Activated CD4-positive, alpha-beta T cell treated with anti-CD3 and anti-CD28 coated beads, Interleukin-2, amount 50 U/mL, for 16 hours (primary cell): Measurements from ENCODE around the gene SYK.
A peak's percentile ranks its signal among the peaks of the same experiment; 100 is the strongest.

Source experiments
- DNase-seq: peaks from one replicate; pipeline ENCODE4 v3.0.0-alpha.2; 2020

Gene SYK

GRCh38 chr9:90854637-90855175 lies 53.1 kb downstream of the SYK start:
- no peak for DNase-seq

DNA sequence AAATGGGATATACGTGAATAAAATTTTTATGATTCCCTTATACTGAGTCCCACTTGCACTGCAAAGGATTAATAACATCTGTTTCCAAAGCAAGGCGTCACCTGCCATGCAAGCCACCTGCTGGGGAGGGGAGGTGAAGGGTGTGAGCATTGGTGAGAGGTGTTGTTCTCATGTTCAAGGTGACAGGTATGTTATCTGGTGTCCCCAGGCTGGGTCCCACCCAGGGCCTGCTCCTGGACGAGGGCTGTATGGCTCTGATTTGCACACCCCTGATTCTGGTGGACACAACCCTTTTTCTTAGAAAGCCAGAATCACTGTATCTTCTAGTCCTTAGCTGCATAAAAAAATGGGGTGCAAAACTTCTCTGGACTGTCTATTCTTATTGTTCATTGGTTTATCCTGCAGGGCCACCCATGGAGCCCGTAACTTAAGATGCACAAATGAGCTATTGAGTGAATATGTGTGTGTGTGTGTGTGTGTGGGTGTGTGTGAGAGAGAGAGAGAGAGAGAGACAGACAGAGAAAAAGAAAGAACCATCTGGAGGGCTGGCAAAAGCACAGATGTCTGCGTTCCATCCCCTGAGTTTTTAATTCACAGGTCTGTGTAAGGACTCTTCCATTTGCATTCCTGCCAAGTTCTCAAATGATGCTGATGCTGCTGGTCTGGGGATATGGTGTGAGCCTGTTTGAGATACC lies 53.7 kb downstream of the SYK start:
- DNase-seq, result no peak

DNA sequence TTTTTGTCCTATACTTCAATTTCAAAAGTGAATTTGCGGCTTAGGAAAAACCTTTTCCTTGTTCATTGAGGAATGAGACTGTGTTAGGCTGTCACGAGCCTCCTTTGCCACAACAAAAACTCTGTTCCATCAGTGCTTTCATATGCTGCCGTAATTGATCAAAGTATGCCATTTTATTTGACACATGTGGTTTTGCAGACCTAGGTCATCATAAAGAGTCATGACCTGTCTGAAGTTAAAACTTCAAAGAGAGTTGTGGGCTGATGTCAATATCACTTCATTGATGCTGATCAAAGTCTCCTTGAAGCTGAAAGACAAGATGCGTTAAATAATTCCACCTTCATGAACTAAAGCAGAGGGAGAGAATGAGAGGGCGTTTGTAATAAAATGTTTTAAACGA lies 55.5 kb downstream of the SYK start:
- DNase-seq, result no peak

DNA sequence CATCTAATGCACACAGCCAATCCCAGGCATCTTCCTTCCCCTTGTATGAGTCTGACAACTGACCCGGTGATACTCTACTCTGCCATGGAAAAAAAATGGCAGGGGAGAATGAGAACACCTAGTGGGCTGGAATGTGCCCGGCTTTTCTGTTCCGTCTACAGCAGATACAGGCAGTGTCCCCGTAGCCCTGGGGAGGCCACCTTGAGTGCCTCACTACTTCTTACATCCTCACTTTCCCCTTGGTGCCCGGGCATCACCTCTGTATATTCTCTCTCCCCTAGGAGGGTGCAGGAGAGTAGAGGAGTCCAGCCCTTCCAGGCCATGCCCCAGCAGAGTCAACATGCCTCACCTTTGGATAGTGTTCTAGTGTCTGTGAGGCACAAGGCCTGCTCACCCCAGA lies 56.2 kb downstream of the SYK start:
- DNase-seq, result no peak

DNA sequence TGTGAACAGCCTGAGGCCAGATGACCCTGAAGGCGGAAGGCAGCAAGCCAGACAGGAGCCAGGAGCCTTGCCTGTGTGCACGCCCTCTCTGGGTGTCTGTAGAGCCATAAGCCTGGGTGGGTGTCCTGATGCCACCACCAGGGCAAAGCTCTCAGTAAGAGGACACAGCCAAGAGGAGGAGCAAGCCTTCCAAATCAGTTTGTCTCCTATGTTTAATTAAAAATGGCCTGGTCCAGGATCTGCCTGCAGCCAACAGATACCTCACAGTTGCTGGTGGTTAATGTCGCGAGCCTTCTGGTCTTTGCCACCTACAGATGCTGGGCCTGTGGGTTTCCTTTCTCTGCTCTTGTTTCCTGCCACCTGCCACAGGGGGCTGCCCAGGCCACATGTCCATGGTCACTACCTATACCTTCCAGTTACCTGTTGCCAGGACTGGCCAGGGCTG lies 56.9 kb downstream of the SYK start:
- DNase-seq, result no peak

DNA sequence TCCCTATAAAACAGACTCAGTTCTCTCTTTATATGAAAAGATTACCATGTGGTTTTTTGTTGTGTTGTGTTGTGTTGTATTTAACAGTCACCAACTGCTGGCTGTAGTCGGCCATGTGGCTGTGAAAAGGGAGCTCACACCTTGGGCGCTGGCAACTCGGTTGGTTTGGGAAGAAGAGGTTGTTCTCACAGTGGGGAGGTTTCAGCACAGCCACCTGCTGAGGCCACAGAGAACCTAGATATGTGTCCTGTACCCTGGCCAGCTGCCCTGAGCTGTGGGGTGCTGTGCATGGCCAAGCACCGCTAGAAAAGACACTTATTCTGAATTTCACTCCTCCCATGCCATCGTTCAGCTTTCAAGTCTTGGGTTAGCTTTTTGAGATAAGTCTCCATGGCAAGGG lies 58.8 kb downstream of the SYK start:
- no peak for DNase-seq

GRCh38 chr9:90860826-90861225 lies 59.2 kb downstream of the SYK start:
- DNase-seq, result no peak

DNA sequence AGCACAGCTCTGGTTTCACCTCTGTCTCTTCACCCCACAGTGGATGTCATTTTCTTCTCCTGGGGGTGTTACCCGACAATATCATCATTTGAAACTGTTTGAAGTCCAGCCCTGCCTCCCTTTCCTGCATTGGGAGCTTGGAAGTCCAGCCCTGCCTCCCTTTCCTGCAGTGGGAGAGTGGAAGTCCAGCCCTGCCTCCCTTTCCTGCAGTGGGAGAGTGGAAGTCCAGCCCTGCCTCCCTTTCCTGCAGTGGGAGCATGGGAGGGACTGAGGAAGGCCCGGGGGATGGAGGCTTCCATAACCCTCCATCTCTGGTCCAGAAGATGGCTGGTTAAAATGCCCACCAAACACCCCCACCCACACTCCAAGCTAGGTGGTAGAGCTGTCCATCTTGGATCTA lies 59.8 kb downstream of the SYK start:
- DNase-seq, result no peak

GRCh38 chr9:90861826-90862740 lies 60.5 kb downstream of the SYK start:
- DNase-seq, result no peak

GRCh38 chr9:90864779-90865178 lies 63.2 kb downstream of the SYK start:
- no peak for DNase-seq

- DNase-seq, result no peak
Measured at GRCh38 chr9:90867101-90867500, 65.5 kb downstream of the SYK start.

- no peak for DNase-seq
Measured at GRCh38 chr9:90868555-90868954, 66.9 kb downstream of the SYK start.

GRCh38 chr9:90869361-90869760 lies 67.7 kb downstream of the SYK start:
- DNase-seq, result no peak

DNA sequence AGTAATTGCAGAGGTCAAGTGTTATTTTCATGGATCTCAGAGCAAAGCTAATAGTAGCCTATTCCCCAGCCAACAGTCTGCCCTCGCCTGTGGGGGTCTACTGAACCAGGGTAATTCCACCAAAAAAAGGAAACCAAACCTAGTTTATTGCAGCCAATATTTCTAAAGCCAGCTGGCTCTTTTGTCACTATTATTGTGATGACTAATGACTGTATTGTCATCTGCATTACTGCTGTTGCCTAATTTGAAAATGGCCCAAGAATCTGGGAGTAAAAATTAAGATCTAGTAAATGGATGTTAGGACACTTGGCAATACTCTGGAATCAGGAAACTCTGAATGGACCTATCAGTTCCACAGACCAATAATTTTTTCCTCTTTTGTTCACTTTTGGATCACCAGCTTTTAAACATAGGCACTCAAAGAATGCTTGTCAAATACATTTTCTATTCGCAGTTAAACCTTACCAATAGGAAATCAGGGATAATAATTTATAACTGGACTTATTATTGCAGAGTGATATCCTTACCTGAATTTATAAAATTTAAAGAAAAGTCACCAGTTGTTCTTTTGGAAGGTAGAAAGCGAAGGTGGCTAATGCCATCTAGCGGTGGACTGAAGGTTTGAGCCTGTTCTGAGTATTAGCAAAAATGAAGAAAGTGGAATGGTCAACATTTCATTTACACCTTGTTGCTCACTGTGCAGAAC lies 69.2 kb downstream of the SYK start:
- DNase-seq, result peak; percentile 37

- DNase-seq, result no peak
Measured at GRCh38 chr9:90871327-90871935, 69.8 kb downstream of the SYK start.

- DNase-seq, result no peak
Measured at GRCh38 chr9:90872835-90873294, 71.2 kb downstream of the SYK start.

- no peak for DNase-seq
Measured at GRCh38 chr9:90873422-90873821, 71.8 kb downstream of the SYK start.

- DNase-seq, result no peak
Measured at GRCh38 chr9:90874194-90874593, 72.6 kb downstream of the SYK start.

GRCh38 chr9:90878562-90878961 lies 76.9 kb downstream of the SYK start:
- DNase-seq, result no peak

DNA sequence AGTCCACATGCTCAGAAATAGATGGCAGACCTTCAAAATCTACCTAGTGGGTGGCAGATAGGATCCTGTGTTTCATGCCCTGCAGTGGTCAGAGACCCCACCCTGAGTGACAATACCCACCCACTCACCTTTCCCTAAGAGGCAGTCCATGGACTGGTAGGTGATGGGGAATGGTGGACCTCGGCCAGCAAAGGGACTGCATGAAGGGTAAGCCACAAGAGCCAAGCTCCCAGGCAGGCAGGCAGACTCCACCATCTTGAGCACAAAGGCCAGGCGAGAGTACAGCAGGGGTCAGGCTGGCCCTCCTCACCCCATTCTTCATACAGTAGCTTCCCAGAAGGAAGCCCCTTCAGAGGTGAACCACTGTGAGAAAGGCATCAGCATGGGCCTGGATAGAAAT lies 78.4 kb downstream of the SYK start:
- DNase-seq, result no peak

DNA sequence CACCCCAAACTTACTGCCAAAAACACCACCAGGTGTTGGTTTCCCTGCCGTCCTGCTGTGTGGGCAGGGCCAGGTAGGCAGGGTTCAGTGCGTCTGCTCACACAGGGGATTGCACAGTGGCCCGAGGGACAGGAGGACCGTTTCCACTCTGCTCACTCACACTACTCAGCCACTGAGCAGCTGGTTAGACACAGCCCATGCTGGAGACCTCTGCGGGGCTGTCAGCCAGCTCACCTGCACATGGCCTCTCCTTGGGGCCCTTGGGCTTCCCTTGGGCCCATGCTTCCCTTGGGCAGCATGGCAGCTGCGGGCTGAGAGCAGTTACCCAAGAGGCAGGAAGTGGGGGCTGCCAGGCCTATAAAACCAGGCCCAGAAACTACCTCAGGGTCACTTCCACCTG lies 79.0 kb downstream of the SYK start:
- DNase-seq, result no peak

- no peak for DNase-seq
Measured at GRCh38 chr9:90881648-90882047, 80.0 kb downstream of the SYK start.
